Neural cell (in vitro differentiated cells): ENCODE results near the gene LGALS8.

Source experiments
- EP300 ChIP-seq: fragments of 450-650 bp; conservative IDR thresholded peaks from 2 replicates; pipeline ENCODE4 v1.6.1; 2014; ENCODE audit warnings: antibody characterized with exemption, mild to moderate bottlenecking, moderate library complexity; ENCODE audit not compliant: poor library complexity, severe bottlenecking
- EZH2 ChIP-seq: fragments of 200-600, 300-800 bp; shearing (Covaris generic), sonication (generic); IDR thresholded peaks from 2 replicates; pipeline ENCODE4 v1.6.1; 2014; ENCODE audit warnings: antibody characterized with exemption, low read length, borderline replicate concordance, mild to moderate bottlenecking; ENCODE audit not compliant: insufficient read depth, poor library complexity, severe bottlenecking
- MXI1 ChIP-seq: fragments of 450-650 bp; conservative IDR thresholded peaks from 2 replicates; pipeline ENCODE4 v1.6.1; 2014; ENCODE audit warnings: antibody characterized with exemption, mild to moderate bottlenecking; ENCODE audit not compliant: poor library complexity, severe bottlenecking
- POLR2AphosphoS5 ChIP-seq: IDR thresholded peaks from 2 replicates; pipeline ENCODE4 v1.6.1; 2012
- RAD21 ChIP-seq: fragments of 450-650 bp; conservative IDR thresholded peaks from 2 replicates; pipeline ENCODE4 v1.6.1; 2014; ENCODE audit warnings: antibody characterized with exemption, mild to moderate bottlenecking, moderate library complexity
- REST ChIP-seq: IDR thresholded peaks from 2 replicates; pipeline ENCODE4 v1.6.1; 2012; ENCODE audit warnings: borderline replicate concordance
- SMC3 ChIP-seq: fragments of 450-650 bp; conservative IDR thresholded peaks from 2 replicates; pipeline ENCODE4 v1.6.1; 2014; ENCODE audit warnings: antibody characterized with exemption, mild to moderate bottlenecking, moderate library complexity; ENCODE audit not compliant: poor library complexity
- TAF1 ChIP-seq: IDR thresholded peaks from 2 replicates; pipeline ENCODE4 v1.6.1; 2012; ENCODE audit warnings: low read depth
- TF ChIP-seq, protein P1 (sequence below): fragments of 450-650 bp; IDR thresholded peaks from 2 replicates; pipeline ENCODE4 v1.5.1; 2014; ENCODE audit warnings: antibody characterized with exemption, mild to moderate bottlenecking, moderate library complexity; ENCODE audit not compliant: poor library complexity, severe bottlenecking

DNA sequence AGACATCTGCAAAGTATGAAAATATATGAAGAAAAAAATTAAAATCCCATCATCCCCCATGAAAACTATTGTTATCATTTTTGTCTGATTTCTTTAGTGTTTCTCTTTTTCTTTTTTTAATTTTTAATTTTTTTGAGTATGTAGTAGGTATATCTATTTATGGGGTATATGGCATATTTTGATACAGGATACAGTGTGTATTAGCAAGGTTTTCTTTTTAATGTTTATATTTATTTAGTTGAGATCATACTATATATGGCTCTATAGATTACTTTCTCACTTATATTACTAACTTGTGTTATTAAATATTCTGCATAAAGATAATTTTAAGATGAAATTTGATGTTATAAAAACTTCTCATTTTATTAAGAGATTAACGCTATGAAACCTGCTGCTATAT lies 11.4 kb downstream of the LGALS8 start:
- TF ChIP-seq POLR2AphosphoS5, result no peak
- no peak for TF ChIP-seq TAF1
- TF ChIP-seq, protein P1, sequence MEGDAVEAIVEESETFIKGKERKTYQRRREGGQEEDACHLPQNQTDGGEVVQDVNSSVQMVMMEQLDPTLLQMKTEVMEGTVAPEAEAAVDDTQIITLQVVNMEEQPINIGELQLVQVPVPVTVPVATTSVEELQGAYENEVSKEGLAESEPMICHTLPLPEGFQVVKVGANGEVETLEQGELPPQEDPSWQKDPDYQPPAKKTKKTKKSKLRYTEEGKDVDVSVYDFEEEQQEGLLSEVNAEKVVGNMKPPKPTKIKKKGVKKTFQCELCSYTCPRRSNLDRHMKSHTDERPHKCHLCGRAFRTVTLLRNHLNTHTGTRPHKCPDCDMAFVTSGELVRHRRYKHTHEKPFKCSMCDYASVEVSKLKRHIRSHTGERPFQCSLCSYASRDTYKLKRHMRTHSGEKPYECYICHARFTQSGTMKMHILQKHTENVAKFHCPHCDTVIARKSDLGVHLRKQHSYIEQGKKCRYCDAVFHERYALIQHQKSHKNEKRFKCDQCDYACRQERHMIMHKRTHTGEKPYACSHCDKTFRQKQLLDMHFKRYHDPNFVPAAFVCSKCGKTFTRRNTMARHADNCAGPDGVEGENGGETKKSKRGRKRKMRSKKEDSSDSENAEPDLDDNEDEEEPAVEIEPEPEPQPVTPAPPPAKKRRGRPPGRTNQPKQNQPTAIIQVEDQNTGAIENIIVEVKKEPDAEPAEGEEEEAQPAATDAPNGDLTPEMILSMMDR, result no peak
- no peak for TF ChIP-seq EZH2
- TF ChIP-seq REST, result no peak
- no peak for TF ChIP-seq SMC3
- TF ChIP-seq RAD21, result no peak
- no peak for TF ChIP-seq EP300
- TF ChIP-seq MXI1, result no peak
